OCI-M2 (cell line): ENCODE results near the gene MTERF1.
"Not testable (repeated sequence)": the region's sequence is repeated elsewhere in the genome, so short reads cannot be mapped to it uniquely, and the experiment has no call there.

Experiments used
- DNase-seq: peaks from one replicate; lab custom pipeline; 2025; ENCODE audit not compliant: unreplicated experiment; lab: John Stamatoyannopoulos, UW

The MTERF1 gene

DNA sequence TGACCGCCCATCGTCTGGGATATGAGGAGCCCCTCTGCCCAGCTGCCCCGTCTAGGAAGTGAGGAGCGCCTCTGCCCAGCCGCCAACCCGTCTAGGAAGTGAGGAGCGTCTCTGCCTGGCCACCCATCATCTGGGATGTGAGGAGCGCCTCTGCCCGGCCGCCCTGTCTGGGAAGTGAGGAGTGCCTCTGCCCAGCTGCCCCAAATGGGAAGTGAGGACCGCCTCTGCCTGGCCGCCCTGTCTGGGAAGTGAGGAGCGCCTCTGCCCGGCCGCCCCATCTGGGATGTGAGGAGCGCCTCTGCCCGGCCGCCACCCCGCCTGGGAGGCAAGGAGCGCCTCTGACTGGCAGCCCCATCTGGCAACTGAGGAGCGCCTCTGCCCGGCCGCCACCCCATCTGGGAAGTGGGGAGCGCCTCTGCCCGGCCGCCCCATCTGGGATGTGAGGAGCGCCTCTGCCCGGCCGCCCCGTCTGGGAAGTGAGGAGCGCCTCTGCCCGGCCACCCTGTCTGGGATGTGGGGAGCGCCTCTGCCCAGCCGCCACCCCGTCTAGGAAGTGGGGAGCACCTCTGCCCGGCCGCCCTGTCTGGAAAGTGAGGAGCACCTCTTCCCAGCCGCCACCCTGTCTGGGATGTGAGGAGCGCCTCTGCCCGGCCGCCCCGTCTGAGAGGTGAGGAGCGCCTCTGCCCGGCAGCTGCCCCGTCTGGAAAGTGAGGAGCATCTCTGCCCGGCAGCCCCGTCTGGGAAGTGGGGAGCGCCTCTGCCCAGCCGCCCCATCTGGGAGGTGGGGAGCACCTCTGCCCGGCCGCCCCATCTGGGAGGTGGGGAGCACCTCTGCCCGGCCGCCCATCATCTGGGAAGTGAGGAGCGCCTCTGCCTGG lies 7.1 kb upstream of the MTERF1 start:
- not testable (repeated sequence) for DNase-seq

DNA sequence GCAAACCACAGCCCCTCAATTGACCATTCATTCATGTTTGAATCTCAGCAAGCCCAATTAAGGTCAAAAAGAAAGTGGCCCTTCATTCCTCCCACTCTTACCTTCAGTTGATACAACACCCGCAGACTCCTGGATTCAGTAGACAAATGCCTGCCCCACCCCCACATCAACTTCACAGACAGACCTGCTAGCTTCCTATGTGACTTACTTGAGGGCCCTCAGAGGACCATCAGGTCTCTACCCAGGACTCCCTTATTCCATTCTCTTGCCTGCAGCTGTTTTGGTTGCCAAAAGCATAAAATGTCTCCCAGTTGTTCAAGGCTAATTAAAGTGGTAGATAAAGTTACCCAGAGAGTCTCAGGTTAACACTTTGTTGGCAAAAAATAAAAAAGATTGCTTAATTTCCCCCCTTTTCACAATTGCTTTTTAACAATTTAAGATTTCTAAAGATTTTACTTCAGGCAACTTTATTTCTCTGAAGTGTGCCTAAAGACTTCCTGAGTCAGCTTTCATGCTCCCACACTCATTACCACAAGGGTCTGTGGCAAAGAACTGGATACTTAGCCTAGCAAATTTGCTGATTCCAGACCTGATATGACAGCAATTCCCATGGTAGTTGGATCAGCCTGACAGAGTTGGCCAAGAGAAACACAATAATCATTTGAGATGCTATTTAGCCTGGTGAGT lies 3.3 kb upstream of the MTERF1 start:
- DNase-seq = no peak

DNA sequence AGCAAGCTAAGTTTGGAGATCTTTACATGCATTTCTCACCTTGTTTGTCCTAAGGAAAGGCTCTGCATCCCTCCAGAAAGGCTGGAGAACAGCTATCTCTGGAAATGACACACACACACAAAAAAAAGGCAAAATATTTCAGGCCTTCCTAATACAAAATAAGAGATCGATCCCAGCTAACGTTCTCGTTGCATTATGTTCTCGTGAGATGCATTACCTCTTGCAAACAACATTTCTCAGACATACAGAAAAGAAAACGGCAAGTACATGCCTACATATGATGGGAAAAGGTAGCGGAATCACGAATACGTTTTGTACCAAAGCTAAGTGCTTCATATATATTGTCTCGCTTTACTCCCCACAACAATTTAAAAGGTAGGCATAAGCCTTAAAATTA lies 488 bp downstream of the MTERF1 start:
- DNase-seq = no peak

DNA sequence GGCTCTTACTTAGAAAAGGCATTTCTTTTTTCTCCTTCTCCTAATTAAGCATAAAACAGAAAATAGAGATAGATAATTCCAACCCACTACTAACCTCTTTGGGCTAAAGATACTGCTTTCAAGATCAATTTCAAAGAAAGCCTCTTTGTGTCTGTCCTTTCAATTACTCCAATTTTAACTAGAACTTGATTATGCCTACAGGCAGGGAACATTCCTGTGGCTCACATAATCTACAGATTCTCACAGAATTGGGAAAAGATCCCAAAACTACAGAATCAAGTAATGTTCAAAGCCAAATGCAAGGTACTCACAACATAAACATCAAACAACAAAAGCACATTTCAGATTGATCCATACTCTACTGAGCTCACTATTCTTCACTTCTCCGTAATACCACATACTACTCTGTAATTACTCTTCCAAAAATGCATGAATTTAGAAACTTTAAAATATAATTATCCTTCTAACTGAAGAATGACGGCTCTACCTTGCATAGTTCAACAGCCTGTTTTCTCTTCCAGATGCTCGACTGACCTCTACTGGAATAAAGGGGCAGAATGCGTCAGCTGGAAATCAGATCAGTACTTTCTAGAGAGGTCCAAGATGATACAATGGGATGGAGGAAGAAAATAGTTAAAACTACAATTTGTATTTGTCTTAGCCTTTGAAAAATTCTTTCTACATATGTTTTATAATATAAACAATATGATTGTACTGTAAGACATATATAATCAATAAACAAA lies 3.9 kb downstream of the MTERF1 start:
- no peak for DNase-seq

DNA sequence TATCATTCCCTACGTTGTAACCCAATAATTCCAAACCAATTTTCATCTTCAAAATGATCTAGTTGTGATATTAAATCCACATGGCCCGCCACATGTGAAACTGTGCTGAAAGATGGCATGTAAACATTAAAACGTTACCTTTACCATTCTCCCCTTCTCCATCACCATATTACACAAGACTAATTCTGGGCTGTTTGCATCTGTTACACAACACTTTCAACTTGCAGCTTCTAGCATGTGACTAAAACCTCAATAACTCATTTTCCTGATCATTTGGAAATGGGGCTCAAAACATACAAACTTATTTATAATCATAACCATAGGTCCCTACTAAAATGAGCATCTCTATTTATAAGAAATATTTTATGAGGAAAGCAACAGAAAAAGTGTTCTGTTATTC lies 4.7 kb downstream of the MTERF1 start:
- DNase-seq = no peak

DNA sequence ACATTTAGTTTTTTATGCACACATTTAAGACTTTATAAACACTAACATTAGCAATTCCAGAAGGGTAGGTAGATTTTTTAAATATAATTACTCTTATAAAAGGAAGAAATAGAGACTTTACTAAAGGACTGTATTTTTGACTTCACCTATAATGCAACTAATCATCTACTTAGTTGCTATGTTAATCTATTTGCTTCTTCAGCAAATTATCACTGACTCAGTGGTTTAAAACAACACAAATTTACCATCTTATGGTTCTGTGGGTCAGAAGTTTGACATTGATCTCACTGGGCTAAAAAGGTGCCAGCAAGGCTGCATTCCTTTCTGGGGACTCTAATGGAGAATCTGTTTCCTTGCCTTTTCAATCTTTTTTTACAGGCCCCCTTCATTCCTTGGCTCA lies 7.6 kb downstream of the MTERF1 start:
- DNase-seq = no peak

DNA sequence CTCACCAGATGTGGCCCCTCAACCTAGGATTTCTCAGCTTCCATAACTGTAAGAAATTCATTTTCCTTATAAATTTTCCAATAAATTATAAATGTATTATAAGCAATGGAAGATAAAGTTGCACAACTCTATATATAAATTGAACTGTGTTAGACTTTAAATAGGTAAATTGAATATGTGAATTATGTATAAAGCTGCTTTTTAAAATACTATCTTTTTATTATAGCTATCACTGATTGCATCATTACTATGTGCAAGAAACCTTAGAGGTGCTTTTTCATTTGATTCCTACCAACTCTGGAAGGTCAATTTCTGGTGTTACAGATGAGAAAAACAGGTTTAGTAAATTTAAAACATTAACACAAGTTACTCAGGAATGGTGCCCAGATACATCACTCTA lies 8.4 kb downstream of the MTERF1 start:
- no peak for DNase-seq

DNA sequence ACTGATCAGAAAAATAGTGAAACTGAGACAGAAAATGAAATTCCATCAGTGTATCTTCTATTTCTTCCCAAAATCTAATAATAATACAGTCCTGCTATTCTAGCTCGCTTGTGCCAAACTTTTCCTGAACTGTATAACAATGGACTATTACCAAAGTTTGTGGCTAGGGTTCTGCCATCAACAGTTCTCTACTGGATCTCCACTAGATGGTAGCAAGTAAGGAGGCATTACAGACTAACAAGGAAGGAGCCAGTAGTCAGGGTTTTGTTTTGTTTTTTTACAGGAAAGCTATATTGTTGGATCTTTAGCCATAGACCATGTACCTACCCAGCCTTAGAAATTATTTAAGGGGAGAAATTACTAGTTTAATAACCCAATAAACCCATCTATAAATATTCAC lies 10.8 kb downstream of the MTERF1 start:
- DNase-seq = no peak

DNA sequence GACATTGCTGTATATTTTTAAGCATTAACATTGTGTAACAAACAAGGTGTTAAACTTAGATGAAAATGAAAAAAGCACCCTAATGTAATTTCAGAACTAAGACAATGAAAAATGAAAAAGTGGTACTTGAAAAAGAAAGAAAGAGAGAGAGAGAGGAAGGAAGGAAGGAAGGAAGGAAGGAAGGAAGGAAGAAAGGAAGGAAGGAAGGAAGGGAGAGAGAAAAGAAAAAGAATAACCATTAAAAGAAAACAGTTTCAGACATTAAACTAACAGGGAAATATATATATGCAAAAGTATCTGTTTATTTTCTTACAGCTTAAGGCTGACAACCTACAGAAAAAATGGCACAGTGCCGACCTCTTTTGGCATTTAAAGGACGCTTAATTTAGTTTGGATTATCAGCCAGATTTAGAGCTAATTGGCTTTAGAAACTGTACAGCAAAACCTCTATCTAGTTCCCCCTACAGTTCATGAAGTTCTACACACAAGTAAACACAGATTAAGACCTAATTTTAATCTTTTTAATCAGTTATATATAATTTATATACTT lies 13.8 kb downstream of the MTERF1 start:
- DNase-seq = no peak

DNA sequence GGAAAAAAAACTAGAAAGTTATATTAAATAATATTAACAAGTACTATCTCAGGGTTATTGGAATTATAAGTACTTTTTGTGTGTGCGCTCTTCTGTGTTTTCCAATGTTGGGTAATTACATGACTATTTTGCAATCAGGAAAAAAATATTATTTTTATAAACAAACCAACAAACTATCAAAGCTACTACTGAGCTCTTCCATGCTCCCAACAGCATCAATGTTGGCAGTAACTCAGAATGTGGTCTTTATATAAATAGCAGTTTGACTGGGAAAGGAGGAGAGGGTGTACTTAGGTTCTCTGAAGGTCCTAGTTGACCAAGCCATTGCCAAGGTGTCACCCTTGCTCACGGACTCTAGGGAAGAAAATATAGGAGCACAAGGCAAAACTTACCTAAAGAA lies 15.0 kb downstream of the MTERF1 start:
- DNase-seq = no peak

DNA sequence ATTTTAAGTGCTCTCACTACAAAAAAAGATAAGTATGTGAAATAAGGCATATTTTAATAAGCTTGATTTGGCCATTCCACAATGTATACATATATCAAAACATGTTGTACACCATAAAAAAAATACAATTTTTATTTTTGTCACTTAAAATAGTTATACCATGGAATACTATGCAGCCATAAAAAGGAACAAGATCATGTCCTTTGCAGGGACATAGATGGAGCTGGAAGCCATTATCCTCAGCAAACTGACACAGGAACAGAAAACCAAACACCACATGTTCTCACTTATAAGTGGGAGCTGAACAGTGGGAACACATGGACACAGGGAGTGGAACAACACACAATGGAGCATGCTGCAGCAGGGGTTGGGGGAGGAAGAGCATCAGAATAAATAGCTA lies 15.9 kb downstream of the MTERF1 start:
- DNase-seq = not testable (repeated sequence)

DNA sequence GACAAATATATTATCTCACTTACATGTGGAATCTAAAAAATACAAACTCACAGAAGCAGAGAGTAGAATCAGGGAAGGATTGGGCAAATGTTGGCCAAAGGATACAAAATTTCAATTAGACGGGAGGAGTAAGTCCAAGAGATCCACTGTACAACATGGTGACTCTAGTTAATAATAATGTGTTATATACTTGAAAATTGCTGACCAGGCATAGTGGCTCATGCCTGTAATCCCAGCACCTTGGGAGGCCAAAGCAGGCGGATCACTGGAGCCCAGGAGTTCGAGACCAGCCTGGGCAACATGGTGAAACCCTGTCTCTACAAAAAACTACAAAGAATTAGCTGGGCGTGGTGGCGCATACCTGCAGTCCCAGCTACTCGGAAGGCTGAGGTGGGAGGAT lies 16.4 kb downstream of the MTERF1 start:
- no peak for DNase-seq

DNA sequence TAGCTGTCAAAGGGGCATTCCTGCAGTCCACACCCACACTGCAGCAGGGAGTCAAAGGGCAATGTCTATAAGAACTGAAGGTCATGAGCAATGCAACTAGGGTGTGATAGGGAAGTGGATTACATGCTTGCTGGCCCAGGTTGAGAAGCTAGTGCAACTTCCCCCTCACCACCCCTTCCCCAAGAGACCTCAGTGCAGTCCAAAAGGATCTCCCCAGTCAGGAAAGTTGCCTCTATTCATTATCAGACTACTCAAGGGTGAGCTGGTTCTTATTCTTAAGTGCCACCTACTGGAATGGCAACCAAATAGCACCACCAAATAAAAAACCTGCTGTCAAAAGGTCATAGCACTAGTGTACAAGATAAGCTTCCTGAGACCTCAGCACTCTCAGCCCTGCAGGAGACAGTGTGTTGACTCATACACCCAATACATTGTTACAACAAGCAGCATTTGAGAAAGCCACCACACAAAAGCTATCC lies 28.2 kb downstream of the MTERF1 start:
- DNase-seq = no peak

DNA sequence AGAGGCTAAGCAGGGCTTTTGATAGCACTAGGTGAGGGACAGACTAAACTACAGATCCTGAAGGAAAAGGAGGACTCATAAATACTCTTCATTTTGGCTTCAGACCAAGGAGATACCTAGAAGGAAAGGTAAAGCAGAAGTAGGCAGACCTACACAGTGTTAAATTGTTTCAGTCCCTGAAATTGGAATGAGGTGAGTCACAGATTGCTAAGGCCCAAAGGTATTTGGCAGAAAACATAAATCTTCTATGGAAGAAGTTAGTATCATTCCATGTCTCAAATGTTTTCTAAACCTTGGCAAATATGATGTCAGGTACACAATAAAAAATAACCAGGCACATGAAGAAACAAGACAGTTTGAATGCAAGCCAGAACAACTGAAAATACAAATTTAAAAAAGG lies 30.0 kb downstream of the MTERF1 start:
- DNase-seq = no peak

DNA sequence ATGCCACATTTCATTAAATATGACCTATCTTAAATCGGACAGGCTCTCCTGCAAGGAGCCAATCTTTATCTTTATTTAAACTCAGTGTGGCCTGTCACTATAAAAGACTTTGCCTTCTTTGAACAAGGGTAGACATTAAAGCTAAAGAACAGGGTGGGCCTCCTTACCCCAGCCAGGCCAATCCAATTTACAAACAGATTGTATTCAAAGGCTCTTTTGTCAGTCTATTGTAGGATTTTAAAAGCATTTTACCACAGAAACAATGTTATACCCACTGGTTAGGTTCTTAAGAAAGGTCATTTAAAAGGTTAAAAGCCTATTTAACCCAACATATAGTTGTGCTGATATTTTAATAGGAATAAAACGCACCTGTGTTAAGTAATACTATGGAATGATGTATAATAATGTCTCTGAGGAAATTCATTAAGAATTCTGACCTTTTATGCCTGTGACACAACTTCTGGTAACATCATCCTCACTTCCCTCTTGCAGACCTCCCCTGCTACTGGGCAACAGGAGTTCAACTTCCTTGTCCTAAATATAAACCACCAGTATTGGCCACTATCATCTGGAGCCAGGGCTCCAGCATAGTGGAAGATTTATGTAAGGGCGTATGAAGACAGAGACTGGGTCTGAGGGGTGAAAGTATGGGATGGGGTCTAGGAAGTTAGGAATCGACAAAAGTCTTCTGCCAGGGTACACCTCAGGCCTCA lies 32.5 kb downstream of the MTERF1 start:
- DNase-seq = no peak

DNA sequence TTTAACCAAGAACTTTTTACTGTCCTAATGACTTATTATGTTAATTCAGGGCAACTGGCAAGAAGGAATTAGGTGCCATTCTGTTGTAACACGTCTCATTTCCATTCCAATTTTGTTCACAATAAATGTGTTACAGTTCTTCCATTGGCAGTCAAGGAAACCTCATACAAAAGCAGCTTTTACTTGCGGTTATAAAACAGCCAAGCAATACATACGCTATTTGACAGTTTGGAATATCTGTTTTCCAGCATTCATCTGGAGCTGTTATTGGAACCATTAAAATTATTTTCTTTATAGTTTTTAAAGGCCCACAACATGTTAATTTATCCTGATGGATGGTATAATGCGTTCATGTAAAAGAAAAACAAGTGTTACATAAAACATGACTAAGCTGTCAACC lies 33.3 kb downstream of the MTERF1 start:
- no peak for DNase-seq

DNA sequence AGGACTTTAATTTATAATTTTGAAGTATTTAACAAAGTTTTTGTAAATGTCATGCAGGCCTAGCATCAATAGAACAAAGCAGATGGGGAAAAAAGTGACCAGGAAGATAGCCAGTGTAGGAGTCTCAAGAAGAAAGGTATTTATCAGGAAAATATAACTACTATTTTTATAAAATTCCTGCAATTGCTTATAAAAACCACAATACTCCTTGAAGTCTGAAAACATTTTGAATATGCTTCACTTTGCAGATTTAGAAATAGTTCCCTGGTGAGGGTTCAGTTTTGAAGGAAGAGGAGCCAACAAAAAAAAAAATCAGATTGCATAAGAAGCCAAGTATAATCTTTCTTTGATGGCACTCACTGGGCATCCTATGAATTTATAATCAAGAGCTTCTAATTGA lies 34.1 kb downstream of the MTERF1 start:
- DNase-seq = no peak

DNA sequence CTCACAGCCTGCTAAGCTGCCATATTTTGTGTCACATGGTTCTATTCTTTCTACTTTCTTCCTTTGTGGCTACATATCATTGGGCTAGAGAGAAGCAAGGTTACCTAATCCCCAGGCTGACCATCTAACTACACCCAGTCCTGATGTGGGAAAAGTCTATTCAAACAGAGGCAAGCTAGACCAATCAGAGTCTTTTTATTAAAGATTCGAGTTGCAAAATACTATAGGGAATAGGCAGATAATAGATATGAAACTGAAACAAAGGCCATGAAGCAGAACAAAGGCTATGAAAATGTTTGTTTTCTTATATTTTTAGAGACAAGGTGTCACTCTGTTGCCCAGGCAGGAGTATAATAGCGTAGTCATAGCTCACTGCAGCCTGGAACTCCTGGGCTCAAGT lies 36.7 kb downstream of the MTERF1 start:
- DNase-seq = no peak

DNA sequence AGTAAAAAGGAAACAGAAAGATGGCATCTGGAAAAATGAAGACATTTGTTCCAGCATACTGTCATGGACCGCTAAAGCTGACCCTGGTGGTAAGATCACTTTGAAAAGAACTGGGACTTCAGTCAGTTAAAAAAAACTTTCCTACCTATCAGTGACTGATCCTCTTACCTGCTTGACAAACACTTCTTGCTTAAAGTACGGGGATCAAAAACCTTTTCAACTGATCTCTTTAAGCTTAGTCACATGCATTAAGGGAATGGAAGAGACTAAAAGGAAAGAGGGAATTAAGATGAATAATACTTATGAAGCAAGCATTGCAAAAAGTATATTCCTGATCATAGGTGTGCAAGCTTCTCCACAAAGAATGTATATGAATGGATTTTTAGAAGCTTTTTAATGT lies 42.1 kb downstream of the MTERF1 start:
- no peak for DNase-seq

DNA sequence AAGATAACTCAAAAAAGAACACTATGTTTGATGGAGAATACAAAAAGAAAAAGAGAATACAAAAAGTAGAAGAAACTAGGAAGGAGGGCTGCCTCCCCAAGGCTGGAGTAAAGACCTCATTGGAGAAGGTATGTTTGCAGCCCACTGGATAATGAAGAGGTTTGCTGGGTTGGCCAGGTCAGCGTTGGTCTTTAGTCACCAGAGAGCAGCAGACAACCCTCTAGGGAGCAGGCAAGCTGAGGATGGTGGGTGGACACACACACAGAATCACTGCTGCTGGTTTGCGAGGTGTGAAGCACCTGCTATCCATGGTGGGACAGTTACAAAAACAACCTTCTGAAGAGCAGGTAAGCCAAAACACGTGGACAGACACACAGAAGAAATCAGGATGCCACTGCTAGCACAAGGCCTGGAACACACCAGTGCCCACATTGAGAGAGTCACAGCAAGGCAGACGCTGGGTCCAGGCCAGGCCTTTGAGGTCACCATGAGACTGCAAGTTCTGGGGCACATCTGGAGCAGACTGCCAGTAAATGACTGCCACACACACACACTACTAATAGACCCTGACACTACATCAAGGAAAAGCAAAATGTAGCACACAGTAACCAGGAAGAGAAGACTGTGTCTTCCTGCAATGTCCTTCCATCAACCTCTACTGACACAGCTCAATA lies 43.0 kb downstream of the MTERF1 start:
- DNase-seq = no peak
